SK-N-SH (cell line): Measurements from ENCODE around the gene STS. TPM values are rescaled to one million over a fixed set of nuclear protein-coding genes. Genes with fewer than 3 reads are reported as not detected.

Experiments used
- CTCF ChIA-PET: fragments of 300-600, 350-600 bp; formaldehyde crosslinking; extraction: SDS; loops from one replicate; lab custom pipeline; 2021; lab: Yijun Ruan, JAX
- POLR2A ChIA-PET: fragments of 350-600 bp; sonication (Branson Sonifier 250); formaldehyde crosslinking; extraction: SDS; loops from one replicate; lab custom pipeline; 2020; ENCODE audit warnings: antibody characterized with exemption, inconsistent platforms; lab: Yijun Ruan, JAX
- DNase-seq: peaks from one replicate; pipeline ENCODE4 v3.0.0; 2012
- H2AFZ ChIP-seq: fragments of 200-600 bp; sonication (generic); 2 replicates; pipeline ENCODE4 v1.8.1; 2016; ENCODE audit warnings: antibody characterized with exemption, mild to moderate bottlenecking, low read depth
- H3F3A ChIP-seq: fragments of 200-600 bp; sonication (generic); replicated peaks from 2 replicates; pipeline ENCODE3; 2016; ENCODE audit warnings: antibody characterized with exemption, mild to moderate bottlenecking; ENCODE audit not compliant: insufficient read depth
- H3K27ac ChIP-seq, 2 experiments: fragments of 200-500 bp in 1 of 2; fragments of 200-600 bp in 1 of 2; sonication (Bioruptor generic) in 1 of 2; sonication (generic), shearing (Covaris generic) in 1 of 2; 2 replicates each; pipeline versions ENCODE4 v1.5.1 to v1.6.1; 2014 to 2016; ENCODE audit warnings: low read depth in 2 of 2, inconsistent platforms in 1 of 2, low read length in 1 of 2, mild to moderate bottlenecking in 1 of 2, mixed read lengths in 1 of 2
- H3K27me3 ChIP-seq: fragments of 200-600 bp; sonication (generic), shearing (Covaris generic); 2 replicates; pipeline ENCODE4 v1.6.1; 2016; ENCODE audit warnings: mixed run types; ENCODE audit not compliant: insufficient read depth
- H3K36me3 ChIP-seq, 2 experiments: fragments of 200-500 bp in 1 of 2; fragments of 200-600 bp in 1 of 2; sonication (Bioruptor generic) in 1 of 2; sonication (generic) in 1 of 2; replicated peaks in 1 of 2; 2 replicates each; pipeline versions ENCODE3 to v1.5.1; 2014 to 2016; ENCODE audit warnings: low read length in 1 of 2, mild to moderate bottlenecking in 1 of 2; ENCODE audit not compliant: insufficient read depth in 2 of 2, control insufficient read depth in 1 of 2
- H3K4me1 ChIP-seq, 2 experiments: fragments of 200-500 bp in 1 of 2; fragments of 200-600 bp in 1 of 2; sonication (Bioruptor generic) in 1 of 2; sonication (generic), shearing (Covaris generic) in 1 of 2; 2 replicates each; pipeline versions ENCODE4 v1.5.1 to v1.6.1; 2014 to 2016; ENCODE audit warnings: low read depth in 1 of 2, low read length in 1 of 2, mixed run types in 1 of 2; ENCODE audit not compliant: insufficient read depth in 2 of 2, control insufficient read depth in 1 of 2
- H3K4me2 ChIP-seq: fragments of 200-600 bp; sonication (generic), shearing (Covaris generic); 2 replicates; pipeline ENCODE4 v1.6.1; 2017; ENCODE audit warnings: mixed run types
- H3K4me3 ChIP-seq, 2 experiments: fragments of 200-500 bp in 1 of 2; fragments of 200-600 bp in 1 of 2; sonication (Bioruptor generic) in 1 of 2; sonication (generic), shearing (Covaris generic) in 1 of 2; 2 replicates each; pipeline versions ENCODE4 v1.5.1 to v1.8.1; 2014 to 2016; ENCODE audit warnings: low read depth in 2 of 2, inconsistent platforms in 1 of 2, low read length in 1 of 2, mild to moderate bottlenecking in 1 of 2, mixed read lengths in 1 of 2, moderate library complexity in 1 of 2
- H3K79me2 ChIP-seq: fragments of 200-600 bp; sonication (generic); 2 replicates; pipeline ENCODE4 v1.8.1; 2017; ENCODE audit warnings: mild to moderate bottlenecking; ENCODE audit not compliant: insufficient read depth
- H3K9ac ChIP-seq: fragments of 200-600 bp; sonication (generic); 2 replicates; pipeline ENCODE4 v1.6.1; 2017; ENCODE audit warnings: mixed run types
- H3K9me2 ChIP-seq: fragments of 200-600 bp; sonication (generic); 2 replicates; pipeline ENCODE4 v1.6.1; 2017; ENCODE audit warnings: mixed run types
- H3K9me3 ChIP-seq: fragments of 200-600 bp; sonication (generic); 2 replicates; pipeline ENCODE4 v1.6.1; 2017; ENCODE audit warnings: mixed run types, mild to moderate bottlenecking, moderate library complexity
- H4K20me1 ChIP-seq: fragments of 200-600 bp; sonication (generic); 2 replicates; pipeline ENCODE4 v1.6.1; 2017; ENCODE audit warnings: mild to moderate bottlenecking, mixed run types; ENCODE audit not compliant: insufficient read depth
- EP300 ChIP-seq, 2 experiments: IDR thresholded peaks; 2 replicates each; pipeline versions ENCODE4 v1.4.0 to v1.6.1; 2012; ENCODE audit warnings: borderline replicate concordance in 1 of 2, low read depth in 1 of 2, low read length in 1 of 2
- FOSL2 ChIP-seq: IDR thresholded peaks from 2 replicates; pipeline ENCODE4 v1.4.0; 2012; ENCODE audit warnings: low read depth, mild to moderate bottlenecking, moderate library complexity, borderline replicate concordance
- FOXJ3 ChIP-seq: sonication (generic); formaldehyde crosslinking; IDR thresholded peaks from 2 replicates; pipeline ENCODE4 v1.5.1; 2020; ENCODE audit warnings: mild to moderate bottlenecking, missing genetic modification reagents
- FOXM1 ChIP-seq: IDR thresholded peaks from 2 replicates; pipeline ENCODE4 v1.4.0; 2012; ENCODE audit warnings: low read depth, mild to moderate bottlenecking
- GABPA ChIP-seq: IDR thresholded peaks from 2 replicates; pipeline ENCODE4 v1.4.0; 2012; ENCODE audit warnings: low read depth, mild to moderate bottlenecking
- GATA2 ChIP-seq: sonication (generic); formaldehyde crosslinking; IDR thresholded peaks from 2 replicates; pipeline ENCODE4 v1.5.0; 2020; ENCODE audit warnings: mild to moderate bottlenecking, missing genetic modification reagents
- MXI1 ChIP-seq: IDR thresholded peaks from 2 replicates; pipeline ENCODE4 v1.6.1; 2012; ENCODE audit warnings: mild to moderate bottlenecking, low read depth, low read length, improper control_type of control experiment
- NFIC ChIP-seq: IDR thresholded peaks from 2 replicates; pipeline ENCODE4 v1.4.0; 2012; ENCODE audit warnings: borderline replicate concordance
- NRF1 ChIP-seq: IDR thresholded peaks from 2 replicates; pipeline ENCODE4 v1.6.1; 2012; ENCODE audit warnings: low read depth, mild to moderate bottlenecking, low read length
- POLR2AphosphoS5 ChIP-seq: IDR thresholded peaks from 2 replicates; pipeline ENCODE4 v1.6.1; 2012; ENCODE audit warnings: low read depth, low read length
- RAD21 ChIP-seq: IDR thresholded peaks from 2 replicates; pipeline ENCODE4 v1.6.1; 2012; ENCODE audit warnings: mild to moderate bottlenecking, low read length
- RCOR1 ChIP-seq: fragments of 150-350 bp; IDR thresholded peaks from 2 replicates; pipeline ENCODE4 v1.6.1; 2017; ENCODE audit warnings: antibody characterized with exemption, low read length
- RFX5 ChIP-seq: IDR thresholded peaks from 2 replicates; pipeline ENCODE4 v1.6.1; 2012; ENCODE audit warnings: mild to moderate bottlenecking, improper control_type of control experiment, low read length
- TAF1 ChIP-seq: IDR thresholded peaks from 2 replicates; pipeline ENCODE4 v1.6.1; 2012; ENCODE audit warnings: low read depth, mild to moderate bottlenecking, low read length, moderate library complexity, borderline replicate concordance
- USF1 ChIP-seq: IDR thresholded peaks from 2 replicates; pipeline ENCODE4 v1.4.0; 2012; ENCODE audit warnings: low read depth, borderline replicate concordance
- USF2 ChIP-seq: fragments of 150-350 bp; IDR thresholded peaks from 2 replicates; pipeline ENCODE4 v1.6.1; 2017; ENCODE audit warnings: antibody characterized with exemption, low read length, low read depth, borderline replicate concordance
- YY1 ChIP-seq: IDR thresholded peaks from 2 replicates; pipeline ENCODE4 v1.4.0; 2012; ENCODE audit warnings: low read depth, mild to moderate bottlenecking
- WGBS: methylation state at CpG from one replicate; pipeline ENCODE4 v1.1.6; 2017; ENCODE audit warnings: low lambda C conversion rate; 5-methylcytosine and 5-hydroxymethylcytosine counted together
- polyA plus RNA-seq, 3 experiments: library from polyadenylated mRNA; depleted of rRNA; stranded (reverse); fragments of >200 nt; gene quantifications; 2 replicates each; pipeline ENCODE4 v1.2.3, GENCODE V29; 2012
- TF ChIP-seq, protein P1 (sequence below): fragments of 150-350 bp; IDR thresholded peaks from 2 replicates; pipeline ENCODE4 v1.6.1; 2016; ENCODE audit warnings: mild to moderate bottlenecking, low read depth, low read length
- TF ChIP-seq, protein P2 (sequence below): IDR thresholded peaks from 2 replicates; pipeline ENCODE4 v1.4.0; 2012; ENCODE audit warnings: low read depth
- TF ChIP-seq, protein P3 (sequence below): fragments of 200-600 bp; sonication (generic); IDR thresholded peaks from 2 replicates; pipeline ENCODE4 v1.6.1; 2017; ENCODE audit warnings: antibody characterized with exemption, mild to moderate bottlenecking, moderate library complexity

The STS gene
- polyA plus RNA-seq, 1 of the 3 experiments (the other 2 are of a cell fraction) = 1.1 TPM

GRCh38 chrX:7153231-7153630 is 5.7 kb downstream of the STS start:
- Histone ChIP-seq H3K4me1 (no peaks in the 10 kb centered on the region), H4K20me1 (no peaks in the 10 kb centered on the region), H3K9ac (no peak overlapping the region), H3K9me2 (no peaks in the 10 kb centered on the region), H3K4me3 (no peak overlapping the region), H3K4me2 (no peak overlapping the region), H3K27ac (no peak overlapping the region), H2AFZ (no peak overlapping the region), H3K9me3 (no peaks in the 10 kb centered on the region), H3K27me3 (no peaks in the 10 kb centered on the region), H3K79me2 (no peaks in the 10 kb centered on the region), H3K36me3 (no peaks in the 10 kb centered on the region), H3F3A (no peaks in the 10 kb centered on the region)
- no peak for DNase-seq
- WGBS = 29% methylated on average over 2 of the region's 2 CpGs
- ChIA-PET POLR2A (no interaction called here), CTCF (no interaction called here)
- TF ChIP-seq GATA2 (CRISPR knock-in tag) (no peak), POLR2AphosphoS5 (no peak), EP300 (IDR thresholded peaks at IDR 0.05; ENCODE audit: borderline replicate concordance in 1 of 2, low read depth in 1 of 2, low read length in 1 of 2) (no peak), FOXJ3 (CRISPR knock-in tag) (no peak), RFX5 (no peak), RAD21 (no peak), USF1 (no peak), MXI1 (no peak), NFIC (no peak), NRF1 (no peak), USF2 (no peak), YY1 (no peak), FOXM1 (no peak), FOSL2 (no peak), GABPA (no peak), RCOR1 (no peak), TAF1 (no peak)
- TF ChIP-seq, protein P1, sequence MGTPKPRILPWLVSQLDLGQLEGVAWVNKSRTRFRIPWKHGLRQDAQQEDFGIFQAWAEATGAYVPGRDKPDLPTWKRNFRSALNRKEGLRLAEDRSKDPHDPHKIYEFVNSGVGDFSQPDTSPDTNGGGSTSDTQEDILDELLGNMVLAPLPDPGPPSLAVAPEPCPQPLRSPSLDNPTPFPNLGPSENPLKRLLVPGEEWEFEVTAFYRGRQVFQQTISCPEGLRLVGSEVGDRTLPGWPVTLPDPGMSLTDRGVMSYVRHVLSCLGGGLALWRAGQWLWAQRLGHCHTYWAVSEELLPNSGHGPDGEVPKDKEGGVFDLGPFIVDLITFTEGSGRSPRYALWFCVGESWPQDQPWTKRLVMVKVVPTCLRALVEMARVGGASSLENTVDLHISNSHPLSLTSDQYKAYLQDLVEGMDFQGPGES = no peak
- TF ChIP-seq, protein P2, sequence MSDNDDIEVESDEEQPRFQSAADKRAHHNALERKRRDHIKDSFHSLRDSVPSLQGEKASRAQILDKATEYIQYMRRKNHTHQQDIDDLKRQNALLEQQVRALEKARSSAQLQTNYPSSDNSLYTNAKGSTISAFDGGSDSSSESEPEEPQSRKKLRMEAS = no peak
- TF ChIP-seq, protein P3, sequence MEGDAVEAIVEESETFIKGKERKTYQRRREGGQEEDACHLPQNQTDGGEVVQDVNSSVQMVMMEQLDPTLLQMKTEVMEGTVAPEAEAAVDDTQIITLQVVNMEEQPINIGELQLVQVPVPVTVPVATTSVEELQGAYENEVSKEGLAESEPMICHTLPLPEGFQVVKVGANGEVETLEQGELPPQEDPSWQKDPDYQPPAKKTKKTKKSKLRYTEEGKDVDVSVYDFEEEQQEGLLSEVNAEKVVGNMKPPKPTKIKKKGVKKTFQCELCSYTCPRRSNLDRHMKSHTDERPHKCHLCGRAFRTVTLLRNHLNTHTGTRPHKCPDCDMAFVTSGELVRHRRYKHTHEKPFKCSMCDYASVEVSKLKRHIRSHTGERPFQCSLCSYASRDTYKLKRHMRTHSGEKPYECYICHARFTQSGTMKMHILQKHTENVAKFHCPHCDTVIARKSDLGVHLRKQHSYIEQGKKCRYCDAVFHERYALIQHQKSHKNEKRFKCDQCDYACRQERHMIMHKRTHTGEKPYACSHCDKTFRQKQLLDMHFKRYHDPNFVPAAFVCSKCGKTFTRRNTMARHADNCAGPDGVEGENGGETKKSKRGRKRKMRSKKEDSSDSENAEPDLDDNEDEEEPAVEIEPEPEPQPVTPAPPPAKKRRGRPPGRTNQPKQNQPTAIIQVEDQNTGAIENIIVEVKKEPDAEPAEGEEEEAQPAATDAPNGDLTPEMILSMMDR = no peak
